ENCODE measurements around the gene ZNF771.
"Not testable (repeated sequence)": the region's sequence is repeated elsewhere in the genome, so short reads cannot be mapped to it uniquely, and the experiment has no call there.

ZNF771 gene

GRCh38 chr16:30458561-30459394 lies 51.4 kb downstream of the ZNF771 start:
- Histone ChIP-seq H2AFZ (no peak overlapping the region), H3K4me2 (ENCODE audit: low read length) (no peak overlapping the region), H3K79me2 (no peaks in the 10 kb centered on the region), H3K27ac (no peak overlapping the region), H3K4me1 (no peaks in the 10 kb centered on the region), H3K9me3 (ENCODE audit: control insufficient read depth, low read length) (no peaks in the 10 kb centered on the region), H3K27me3 (ENCODE audit: control insufficient read depth, insufficient read depth, low read length) (no peaks in the 10 kb centered on the region), H3K36me3 (ENCODE audit: control insufficient read depth, insufficient read depth, low read length) (no peaks in the 10 kb centered on the region), H3K4me3 (ENCODE audit: low read depth, low read length) (no peak overlapping the region), H3K9ac (no peak overlapping the region)
- TF ChIP-seq CTCF (IDR thresholded peaks at IDR 0.05) = no peak

GRCh38 chr16:30459456-30459855 lies 52.0 kb downstream of the ZNF771 start:
- H2AFZ ChIP-seq = no peak overlapping the region
- no peaks in the 10 kb centered on the region for H3K36me3 ChIP-seq (ENCODE audit: control insufficient read depth, insufficient read depth, low read length)
- no peaks in the 10 kb centered on the region for H3K9me3 ChIP-seq (ENCODE audit: control insufficient read depth, low read length)
- no peak overlapping the region for H3K27ac ChIP-seq
- no peaks in the 10 kb centered on the region for H3K79me2 ChIP-seq
- no peak overlapping the region for H3K4me2 ChIP-seq (ENCODE audit: low read length)
- TF ChIP-seq CTCF (IDR thresholded peaks at IDR 0.05) = no peak
- no peak overlapping the region for H3K4me3 ChIP-seq (ENCODE audit: low read depth, low read length)
- no peaks in the 10 kb centered on the region for H3K4me1 ChIP-seq
- H3K27me3 ChIP-seq (ENCODE audit: control insufficient read depth, insufficient read depth, low read length) = no peaks in the 10 kb centered on the region
- H3K9ac ChIP-seq = no peak overlapping the region

- H3K36me3 ChIP-seq (ENCODE audit: control insufficient read depth, insufficient read depth, low read length); H3K9me3 ChIP-seq (ENCODE audit: control insufficient read depth, low read length); H3K4me1 ChIP-seq; H3K4me3 ChIP-seq (ENCODE audit: low read depth, low read length); H3K4me2 ChIP-seq (ENCODE audit: low read length); H2AFZ ChIP-seq; H3K27me3 ChIP-seq (ENCODE audit: control insufficient read depth, insufficient read depth, low read length); H3K27ac ChIP-seq; H3K9ac ChIP-seq; H3K79me2 ChIP-seq: not testable (repeated sequence)
Measured at GRCh38 chr16:30461426-30461825, 54.0 kb downstream of the ZNF771 start.

GRCh38 chr16:30464078-30464477 lies 56.7 kb downstream of the ZNF771 start:
- TF ChIP-seq CTCF (IDR thresholded peaks at IDR 0.05) = no peak
- no peaks in the 10 kb centered on the region for H3K79me2 ChIP-seq
- H3K27me3 ChIP-seq (ENCODE audit: control insufficient read depth, insufficient read depth, low read length) = no peaks in the 10 kb centered on the region

More at GRCh38 chr16:30464078-30464477, 56.7 kb downstream of the ZNF771 start:
- no peaks in the 10 kb centered on the region for H3K36me3 ChIP-seq (ENCODE audit: control insufficient read depth, insufficient read depth, low read length)
- H3K9me3 ChIP-seq (ENCODE audit: control insufficient read depth, low read length) = no peaks in the 10 kb centered on the region
- no peak overlapping the region for H2AFZ ChIP-seq
- H3K4me3 ChIP-seq (ENCODE audit: low read depth, low read length) = no peak overlapping the region
- no peaks in the 10 kb centered on the region for H3K4me1 ChIP-seq
- H3K27ac ChIP-seq = no peak overlapping the region
- H3K4me2 ChIP-seq (ENCODE audit: low read length) = no peak overlapping the region
- no peak overlapping the region for H3K9ac ChIP-seq

All from parathyroid adenoma (tissue), 2 donors.